Posterior cingulate gyrus (tissue), 11 donors: ENCODE results near the gene RMRP.
A peak's percentile ranks its signal among the peaks of the same experiment; 100 is the strongest.

Experiments used
- DNase-seq, 10 donors: peaks; one replicate each; pipeline versions ENCODE4 v3.0.0 to v3.0.0-alpha.2; 2020 to 2021; ENCODE audit warnings: mixed read lengths in 3 of 10
- intact Hi-C: fragments of 100-400 bp; cut with DNase I; formaldehyde crosslinking; loops from one replicate; pipeline ENCODE4 v1.15.1; 2023

RMRP gene

GRCh38 chr9:35657546-35658136, at the start of gene RMRP:
Gene RMRP, minus strand, starts transcription at chr9:35658019.
- intact Hi-C loops, result loop anchor here (2.0 to 10.0 kb wide), 4 partner anchors 40 to 163 kb away; partner anchors contain the start of genes CREB3, RUSC2, SPAG8 and TLN1
- DNase-seq, result peak; percentile 88 to 100 (median 98)

GRCh38 chr9:35706951-35707350, 49.1 kb upstream of the RMRP start:
- no peak for DNase-seq
- intact Hi-C loops, result no loop called here

- intact Hi-C loops, result no loop called here
- no peak for DNase-seq
Observed at GRCh38 chr9:35705836-35706430, 48.1 kb upstream of the RMRP start.

- intact Hi-C loops, result no loop called here
- no peak for DNase-seq
Observed at GRCh38 chr9:35705372-35705771, 47.6 kb upstream of the RMRP start.

GRCh38 chr9:35703906-35704672, 46.3 kb upstream of the RMRP start:
- DNase-seq, result no peak
- intact Hi-C loops, result no loop called here

- intact Hi-C loops, result no loop called here
- no peak for DNase-seq
Observed at GRCh38 chr9:35702696-35703095, 44.9 kb upstream of the RMRP start.

- DNase-seq, result no peak
- intact Hi-C loops, result no loop called here
Observed at GRCh38 chr9:35700942-35701341, 43.1 kb upstream of the RMRP start.

- no peak for DNase-seq
- intact Hi-C loops, result no loop called here
Observed at GRCh38 chr9:35700031-35700430, 42.2 kb upstream of the RMRP start.

- peak in 1 of 10 donors; percentile 50 for DNase-seq
- intact Hi-C loops, result loop anchor here (5.0 kb wide), 1 partner anchor 41 kb away; the partner anchor contains the start of genes CCDC107 and RMRP
Observed at GRCh38 chr9:35698231-35698630, 40.4 kb upstream of the RMRP start.

GRCh38 chr9:35697486-35697885, 39.7 kb upstream of the RMRP start:
- intact Hi-C loops, result loop anchor here (5.0 kb wide), 1 partner anchor 40 kb away; the partner anchor contains the start of genes CCDC107 and RMRP

GRCh38 chr9:35696520-35697215, 38.8 kb upstream of the RMRP start:
- intact Hi-C loops, result loop anchor here (5.0 kb wide), 1 partner anchor 39 kb away; the partner anchor contains the start of genes CCDC107 and RMRP
- DNase-seq, result peak in 4 of 10 donors; percentile 35 to 90 (median 46)

More at GRCh38 chr9:35697486-35697885, 39.7 kb upstream of the RMRP start:
- DNase-seq, result peak in 1 of 10 donors; percentile 52

- intact Hi-C loops, result loop anchor here (5.0 kb wide), 1 partner anchor 39 kb away; the partner anchor contains the start of genes CCDC107 and RMRP
- no peak for DNase-seq
Observed at GRCh38 chr9:35695943-35696401, 38.2 kb upstream of the RMRP start.

- no peak for DNase-seq
- intact Hi-C loops, result loop anchor here (5.0 kb wide), 1 partner anchor 35 kb away; no protein-coding TSS in a partner anchor
Observed at GRCh38 chr9:35691757-35692301, 34.0 kb upstream of the RMRP start.

GRCh38 chr9:35691334-35691650, 33.5 kb upstream of the RMRP start:
- no peak for DNase-seq
- intact Hi-C loops, result loop anchor here (5.0 kb wide), 1 partner anchor 36 kb away; no protein-coding TSS in a partner anchor

GRCh38 chr9:35690614-35691333, 33.0 kb upstream of the RMRP start:
- intact Hi-C loops, result loop anchor here (5.0 kb wide), 1 partner anchor 37 kb away; no protein-coding TSS in a partner anchor
- DNase-seq, result peak in 8 of 10 donors; percentile 30 to 89 (median 42)

- intact Hi-C loops, result loop anchor here (5.0 kb wide), 1 partner anchor 37 kb away; no protein-coding TSS in a partner anchor
- no peak for DNase-seq
Observed at GRCh38 chr9:35690294-35690613, 32.4 kb upstream of the RMRP start.

- no peak for DNase-seq
- intact Hi-C loops, result loop anchor here (5.0 kb wide), 1 partner anchor 38 kb away; no protein-coding TSS in a partner anchor
Observed at GRCh38 chr9:35689542-35690293, 31.9 kb upstream of the RMRP start, which contains the start of gene TPM2. Gene TPM2, minus strand, starts transcription at chr9:35689925. Its CDS starts 108 bp downstream, at chr9:35689817.
